Heart right ventricle (tissue), 16 donors: ENCODE data around the gene ATP1A2. TPM values are rescaled to one million over a fixed set of nuclear protein-coding genes. Genes with fewer than 3 reads are reported as not detected.

Source experiments
- ATAC-seq, 8 donors: fragments of 200-7000 bp; cut with Tn5 transposase; one replicate each; pipeline ENCODE4 v1.9.1; 2020; ENCODE audit warnings: mild to moderate bottlenecking in 8 of 8, moderate library complexity in 8 of 8, moderate number of reproducible peaks in 1 of 8
- DNase-seq, 2 donors: peaks; one replicate each; pipeline ENCODE4 v3.0.0-alpha.2; 2020
- H3K27ac ChIP-seq, 10 donors: fragments of 200-600 bp; sonication (generic) in 2 of 10; one replicate each; pipeline versions ENCODE4 v1.5.0 to v1.8.0; 2020 to 2022; ENCODE audit warnings: mild to moderate bottlenecking in 3 of 10
- H3K27me3 ChIP-seq, 7 donors: fragments of 200-600 bp; one replicate each; pipeline ENCODE4 v1.8.0; 2021 to 2022; ENCODE audit warnings: mild to moderate bottlenecking in 2 of 7
- H3K36me3 ChIP-seq, 9 donors: fragments of 200-600 bp; sonication (generic) in 1 of 9; one replicate each; pipeline versions ENCODE4 v1.5.0 to v1.8.0; 2020 to 2022; ENCODE audit warnings: mild to moderate bottlenecking in 2 of 9
- H3K4me1 ChIP-seq, 9 donors: fragments of 200-600 bp; sonication (generic) in 1 of 9; one replicate each; pipeline versions ENCODE4 v1.5.0 to v1.8.0; 2020 to 2022; ENCODE audit warnings: mild to moderate bottlenecking in 4 of 9
- H3K4me3 ChIP-seq, 10 donors: fragments of 200-600 bp; sonication (generic) in 2 of 10; one replicate each; pipeline versions ENCODE4 v1.5.0 to v1.8.0; 2020 to 2022; ENCODE audit warnings: mild to moderate bottlenecking in 7 of 10, moderate library complexity in 2 of 10
- H3K9me3 ChIP-seq, 11 donors: fragments of 200-600 bp in 10 of 11; sonication (generic) in 2 of 11; one replicate each; pipeline versions ENCODE4 v1.5.0 to v1.8.0; 2013 to 2022; ENCODE audit warnings: mild to moderate bottlenecking in 2 of 11, control low read depth in 1 of 11, moderate library complexity in 1 of 11
- CTCF ChIP-seq, 9 donors: fragments of 200-600 bp; sonication (generic) in 2 of 9; IDR thresholded peaks; one replicate each; pipeline versions ENCODE4 v1.5.0 to v1.8.0; 2021 to 2022; ENCODE audit warnings: antibody characterized with exemption in 9 of 9, mild to moderate bottlenecking in 5 of 9, moderate library complexity in 1 of 9
- WGBS, 2 donors: extraction: QIAGEN DNeasy Blood & Tissue Kit; methylation state at CpG; one replicate each; pipeline ENCODE4 v1.1.7; 2013; ENCODE audit warnings: inconsistent platforms in 1 of 2; 5-methylcytosine and 5-hydroxymethylcytosine counted together
- intact Hi-C, 10 donors: fragments of 100-400 bp; cut with DNase I; formaldehyde crosslinking; loops; one replicate each; pipeline versions ENCODE4 v1.11.1 to v1.14.2; 2022
- polyA plus RNA-seq, 2 donors: library from polyadenylated mRNA; stranded (reverse); fragments of 200-250 nt; gene quantifications; one replicate each; pipeline ENCODE4 v1.2.3, GENCODE V29; 2013
- total RNA-seq, 10 donors: library from RNA; stranded (reverse); fragmentation: NEBNext Ultra II Directional in 3 of 10; extraction: Animal tissue kit (Norgen Biotek cat#: 25700) in 3 of 10; gene quantifications; one replicate each; pipeline versions ENCODE4 v1.2.1 to v1.2.4, GENCODE V29; 2021 to 2023
- donor health status: Arrhythmogenic right ventricular cardiomyopathy.
- donor health status: ischemic (EF 13 %, LVEDD 7.1; RV severe dilation, severe dysfunction).
- donor health status: healthy with polysubstance abuse.
- donor health status: DM: no; HTN: yes; CAD: no.
- donor health status: DM: no; HTN: no; CAD: no.
- donor health status: ischemic (EF 25% LVEDD 6.9; RV normal size, moderate dysfunction).
- donor health status: ischemic (EF 25% LVEDD 5.7; RV mildly dilated, moderate dysfunction).
- donor health status: healthy.
- donor health status: DM: yes; HTN: yes; CAD: no.
- donor health status: Ischemic cardiomyopathy.
- donor health status: ischemic (EF 35%, LVEDD 5.7; RV mildly dilated, moderate dysfunction).
- donor health status: nonischemic (EF 11% LVEDD 7.7; RV severe dilation, severe dysfunction).
- donor health status: DM: yes; HTN: yes; CAD: no.
- donor health status: PGD.
- donor health status: ischemic (EF 29% LVEDD 5.4; RV normal size, mild dysfunction).
- donor health status: nonischemic (EF 23%, LVEDD 6.1; RV moderate dilation, normal function).

ATP1A2 gene
- total and polyA plus RNA-seq, 12 donors, result 14.2 to 342 (median 190) TPM

DNA sequence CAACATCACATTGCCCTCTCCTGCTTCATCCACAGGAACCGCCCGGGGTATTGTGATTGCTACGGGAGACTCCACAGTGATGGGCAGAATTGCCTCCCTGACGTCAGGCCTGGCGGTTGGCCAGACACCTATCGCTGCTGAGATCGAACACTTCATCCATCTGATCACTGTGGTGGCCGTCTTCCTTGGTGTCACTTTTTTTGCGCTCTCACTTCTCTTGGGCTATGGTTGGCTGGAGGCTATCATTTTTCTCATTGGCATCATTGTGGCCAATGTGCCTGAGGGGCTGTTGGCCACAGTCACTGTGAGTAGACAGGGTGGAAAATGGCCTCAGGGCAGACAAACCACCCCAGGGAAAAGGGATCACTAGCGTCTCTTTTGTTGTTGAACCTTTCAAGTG, 48.6 kb downstream of the ATP1A2 start:
- ATAC-seq (no peak), DNase-seq (no peak)
- Histone ChIP-seq H3K9me3 (no peaks in the 10 kb centered on the region), H3K27ac (no peak overlapping the region), H3K27me3 (no peaks in the 10 kb centered on the region), H3K4me1 (peaks cover 0 to 7% (median 0%) of the 10 kb centered on the region in 9 donors), H3K4me3 (no peak overlapping the region), H3K36me3 (no peaks in the 10 kb centered on the region)
- intact Hi-C loops, result no loop called here
- TF ChIP-seq CTCF (IDR thresholded peaks at IDR 0.05), result no peak
- WGBS, 2 donors, result 79 to 82% methylated on average over 10 of the region's 10 CpGs

DNA sequence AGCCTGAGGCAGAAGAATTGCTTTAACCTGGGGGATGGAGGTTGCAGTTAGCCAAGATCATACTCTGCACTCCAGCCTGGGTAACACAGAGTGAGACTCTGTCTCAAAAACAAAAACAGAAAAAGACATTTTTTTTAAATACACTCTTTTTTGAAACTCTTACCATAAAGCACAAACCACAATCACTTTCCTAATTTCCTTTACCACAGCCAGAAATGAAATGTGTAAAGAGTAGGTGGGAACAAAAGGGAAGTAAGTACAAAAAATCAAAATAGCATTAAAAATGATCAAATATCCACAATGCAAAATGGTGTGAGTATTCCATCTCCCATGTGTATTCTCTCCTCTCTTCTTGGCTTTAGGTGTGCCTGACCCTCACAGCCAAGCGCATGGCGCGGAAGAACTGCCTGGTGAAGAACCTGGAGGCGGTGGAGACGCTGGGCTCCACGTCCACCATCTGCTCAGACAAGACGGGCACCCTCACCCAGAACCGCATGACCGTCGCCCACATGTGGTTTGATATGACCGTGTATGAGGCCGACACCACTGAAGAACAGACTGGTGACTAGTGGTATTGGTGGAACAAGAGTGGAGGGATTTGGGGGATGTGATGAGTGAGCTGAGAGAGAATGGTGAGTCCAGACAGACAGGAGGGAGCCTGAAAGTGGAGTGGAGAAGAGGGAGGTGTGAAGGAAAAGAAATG, 50.8 kb downstream of the ATP1A2 start:
- no peak for TF ChIP-seq CTCF (IDR thresholded peaks at IDR 0.05)
- DNase-seq (no peak), ATAC-seq (no peak)
- Histone ChIP-seq H3K36me3 (no peaks in the 10 kb centered on the region), H3K27me3 (peaks cover 0 to 3% (median 0%) of the 10 kb centered on the region in 7 donors), H3K4me3 (no peak overlapping the region), H3K27ac (no peak overlapping the region), H3K9me3 (no peaks in the 10 kb centered on the region), H3K4me1 (peaks cover 0 to 7% (median 0%) of the 10 kb centered on the region in 9 donors)
- WGBS, 2 donors, result 82 to 92% methylated on average over 12 of the region's 12 CpGs
- intact Hi-C loops, result no loop called here

GRCh38 chr1:160167056-160167455, 51.5 kb downstream of the ATP1A2 start:
- Histone ChIP-seq H3K4me3 (no peak overlapping the region), H3K27ac (no peak overlapping the region), H3K27me3 (peaks cover 0 to 10% (median 0%) of the 10 kb centered on the region in 7 donors), H3K4me1 (peaks cover 0 to 7% (median 0%) of the 10 kb centered on the region in 9 donors), H3K36me3 (no peaks in the 10 kb centered on the region), H3K9me3 (no peaks in the 10 kb centered on the region)
- intact Hi-C loops, result no loop called here
- DNase-seq (no peak), ATAC-seq (no peak)
- WGBS, 2 donors, result 87 to 91% methylated on average over 4 of the region's 4 CpGs
- TF ChIP-seq CTCF (IDR thresholded peaks at IDR 0.05), result no peak

DNA sequence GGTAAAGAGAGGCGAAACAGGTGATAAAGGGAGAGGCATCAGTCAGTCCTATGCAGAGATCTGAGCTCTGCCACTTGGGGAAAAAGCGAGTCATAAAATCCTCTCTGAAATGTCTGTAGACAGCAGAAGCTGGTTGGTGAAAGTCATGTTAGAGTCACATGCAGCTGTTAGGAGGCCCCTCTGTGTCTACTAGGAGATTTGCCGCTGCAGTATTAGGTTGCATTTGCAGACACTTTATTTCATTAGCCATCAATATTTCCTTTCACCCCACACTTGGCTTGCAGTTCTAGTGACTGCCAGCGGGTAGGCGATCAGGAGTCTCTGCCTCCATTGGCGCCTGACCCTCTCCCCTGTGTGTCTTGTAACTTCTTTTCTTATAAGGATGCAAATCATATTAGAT, 52.0 kb downstream of the ATP1A2 start:
- ATAC-seq (no peak), DNase-seq (no peak)
- TF ChIP-seq CTCF (IDR thresholded peaks at IDR 0.05), result no peak
- 94 to 95% methylated on average over 6 of the region's 6 CpGs for WGBS, 2 donors
- H3K9me3 ChIP-seq, result no peaks in the 10 kb centered on the region
- no peaks in the 10 kb centered on the region for H3K36me3 ChIP-seq
- H3K27ac ChIP-seq, result no peak overlapping the region
- no peak overlapping the region for H3K4me3 ChIP-seq
- peaks cover 0 to 12% (median 0%) of the 10 kb centered on the region in 7 donors for H3K27me3 ChIP-seq
- peaks cover 0 to 7% (median 0%) of the 10 kb centered on the region in 9 donors for H3K4me1 ChIP-seq
- intact Hi-C loops, result no loop called here
